H1 (cell line): Measurements from ENCODE around the gene MRPS34. TPM values are rescaled to one million over a fixed set of nuclear protein-coding genes. Genes with fewer than 3 reads are reported as not detected.

ENCODE experiments used
- CTCF ChIA-PET: fragments of 300-600 bp; sonication (Branson Sonifier 250); formaldehyde crosslinking; loops from one replicate; lab custom pipeline; 2021; ENCODE audit not compliant: partially characterized antibody; lab: Charles Lee
- POLR2A ChIA-PET: fragments of 300-600 bp; sonication (Branson Sonifier 250); formaldehyde crosslinking; loops from one replicate; lab custom pipeline; 2021; ENCODE audit warnings: inconsistent platforms; ENCODE audit not compliant: partially characterized antibody; lab: Charles Lee
- DNase-seq, 2 experiments: peaks; one replicate each; pipeline versions ENCODE4 v3.0.0 to v3.0.0-alpha.2; 2010 to 2022; ENCODE audit warnings: low spot score in 2 of 2, low read depth in 1 of 2, mixed read lengths in 1 of 2
- FAIRE-seq: peaks from 2 replicates; lab custom pipeline; 2011; peaks lifted over from hg19 to GRCh38; lab: Jason Lieb, UNC
- H2AFZ ChIP-seq: 2 replicates; pipeline ENCODE4 v1.8.1; 2012; ENCODE audit warnings: low read length, inconsistent platforms
- H2AK5ac ChIP-seq: 2 replicates; pipeline ENCODE4 v1.6.1; 2013; ENCODE audit warnings: low read depth, low read length
- H2BK120ac ChIP-seq: replicated peaks from 2 replicates; pipeline ENCODE3; 2013; ENCODE audit warnings: low read depth, low read length, inconsistent platforms
- H2BK12ac ChIP-seq: 2 replicates; pipeline ENCODE4 v1.6.1; 2013; ENCODE audit warnings: low read depth, low read length
- H2BK15ac ChIP-seq: 2 replicates; pipeline ENCODE4 v1.6.1; 2013; ENCODE audit warnings: low read length
- H2BK20ac ChIP-seq: 2 replicates; pipeline ENCODE4 v1.6.1; 2013; ENCODE audit warnings: low read length
- H2BK5ac ChIP-seq: 2 replicates; pipeline ENCODE4 v1.6.1; 2013; ENCODE audit warnings: low read depth, low read length
- H3K14ac ChIP-seq: 2 replicates; pipeline ENCODE4 v1.6.1; 2013; ENCODE audit warnings: inconsistent platforms; ENCODE audit not compliant: insufficient read length
- H3K18ac ChIP-seq: 2 replicates; pipeline ENCODE4 v1.6.1; 2013; ENCODE audit warnings: low read length; ENCODE audit errors: extremely low read depth
- H3K23ac ChIP-seq: 2 replicates; pipeline ENCODE4 v1.6.1; 2013; ENCODE audit warnings: inconsistent platforms; ENCODE audit not compliant: insufficient read length
- H3K23me2 ChIP-seq: 2 replicates; pipeline ENCODE4 v1.6.1; 2013; ENCODE audit warnings: low read depth, low read length
- H3K27ac ChIP-seq: 2 replicates; pipeline ENCODE4 v1.6.1; 2011; ENCODE audit warnings: low read depth, low read length, inconsistent platforms
- H3K27me3 ChIP-seq, 4 experiments: replicated peaks in 1 of 4; 1 replicate in 1 of 4; 2 replicates in 3 of 4; pipeline versions ENCODE4 v1.6.1 to v1.8.1; 2011 to 2013; ENCODE audit warnings: low read length in 3 of 4, mild to moderate bottlenecking in 3 of 4, inconsistent platforms in 2 of 4, mixed read lengths in 2 of 4, moderate library complexity in 1 of 4; ENCODE audit not compliant: control insufficient read depth in 3 of 4, insufficient read depth in 3 of 4; ENCODE audit errors: extremely low read depth in 1 of 4
- H3K36me3 ChIP-seq, 4 experiments: 2 replicates each; pipeline versions ENCODE4 v1.6.1 to v1.8.1; 2011 to 2013; ENCODE audit warnings: mild to moderate bottlenecking in 4 of 4, low read length in 3 of 4, moderate library complexity in 2 of 4, control low read depth in 1 of 4, inconsistent platforms in 1 of 4; ENCODE audit not compliant: insufficient read depth in 4 of 4, control insufficient read depth in 2 of 4
- H3K4ac ChIP-seq: replicated peaks from 2 replicates; pipeline ENCODE3; 2013; ENCODE audit warnings: low read length, low read depth, mixed read lengths, inconsistent platforms; ENCODE audit not compliant: insufficient read length
- H3K4me1 ChIP-seq, 4 experiments: replicated peaks in 1 of 4; 1 replicate in 1 of 4; 2 replicates in 3 of 4; pipeline versions ENCODE4 v1.6.1 to v1.8.1; 2011 to 2013; ENCODE audit warnings: low read length in 3 of 4, inconsistent platforms in 2 of 4, mixed read lengths in 1 of 4; ENCODE audit not compliant: insufficient read depth in 4 of 4, control insufficient read depth in 3 of 4
- H3K4me2 ChIP-seq, 2 experiments: 2 replicates each; pipeline versions ENCODE4 v1.6.1 to v1.8.1; 2011 to 2013; ENCODE audit warnings: low read depth in 2 of 2, low read length in 2 of 2, control low read depth in 1 of 2, inconsistent platforms in 1 of 2, mild to moderate bottlenecking in 1 of 2; ENCODE audit not compliant: insufficient read depth in 1 of 2
- H3K4me3 ChIP-seq, 4 experiments: fragments of 200-600, 300-600 bp in 1 of 4; sonication (generic), shearing (Covaris generic), sonication (Bioruptor Twin) in 1 of 4; 2 replicates each; pipeline versions ENCODE4 v1.5.1 to v1.8.1; 2011 to 2016; ENCODE audit warnings: low read length in 4 of 4, low read depth in 3 of 4, control low read depth in 2 of 4, inconsistent platforms in 2 of 4, mild to moderate bottlenecking in 2 of 4, mixed read lengths in 1 of 4, moderate library complexity in 1 of 4; ENCODE audit not compliant: insufficient read depth in 2 of 4; ENCODE audit errors: extremely low read depth in 1 of 4
- H3K56ac ChIP-seq: replicated peaks from 2 replicates; pipeline ENCODE3; 2013; ENCODE audit warnings: low read depth, mild to moderate bottlenecking, mixed read lengths, low read length, inconsistent platforms; ENCODE audit not compliant: insufficient read length
- H3K79me1 ChIP-seq: 2 replicates; pipeline ENCODE4 v1.6.1; 2013; ENCODE audit warnings: low read depth, low read length, control low read depth
- H3K79me2 ChIP-seq, 2 experiments: 2 replicates each; pipeline versions ENCODE4 v1.6.1 to v1.8.1; 2012 to 2013; ENCODE audit warnings: low read length in 2 of 2, mild to moderate bottlenecking in 2 of 2, inconsistent platforms in 1 of 2; ENCODE audit not compliant: insufficient read depth in 2 of 2, control insufficient read depth in 1 of 2
- H3K9ac ChIP-seq, 4 experiments: replicated peaks in 1 of 4; 1 replicate in 1 of 4; 2 replicates in 3 of 4; pipeline versions ENCODE4 v1.6.1 to v1.8.1; 2011 to 2013; ENCODE audit warnings: low read depth in 3 of 4, low read length in 3 of 4, control low read depth in 2 of 4, mild to moderate bottlenecking in 2 of 4, moderate library complexity in 2 of 4, inconsistent platforms in 1 of 4; ENCODE audit errors: extremely low read depth in 1 of 4
- H3K9me3 ChIP-seq, 2 experiments: 2 replicates each; pipeline versions ENCODE4 v1.6.1 to v1.8.1; 2012 to 2013; ENCODE audit warnings: mild to moderate bottlenecking in 2 of 2, moderate library complexity in 2 of 2, control low read depth in 1 of 2, inconsistent platforms in 1 of 2, low read depth in 1 of 2, low read length in 1 of 2, mixed read lengths in 1 of 2; ENCODE audit not compliant: insufficient read depth in 2 of 2
- H4K20me1 ChIP-seq, 2 experiments: replicated peaks in 1 of 2; 2 replicates each; pipeline versions ENCODE3 to v1.8.1; 2011 to 2013; ENCODE audit warnings: inconsistent platforms in 2 of 2, low read length in 2 of 2, mild to moderate bottlenecking in 1 of 2; ENCODE audit not compliant: insufficient read depth in 2 of 2, control insufficient read depth in 1 of 2
- H4K5ac ChIP-seq: 2 replicates; pipeline ENCODE4 v1.6.1; 2013; ENCODE audit warnings: low read length, low read depth, mixed read lengths, inconsistent platforms; ENCODE audit not compliant: insufficient read length
- H4K8ac ChIP-seq: 2 replicates; pipeline ENCODE4 v1.8.0; 2013; ENCODE audit warnings: mild to moderate bottlenecking, moderate library complexity, low read length, inconsistent platforms; ENCODE audit not compliant: insufficient read depth; ENCODE audit errors: extremely low read depth
- H4K91ac ChIP-seq: replicated peaks from 2 replicates; pipeline ENCODE3; 2013; ENCODE audit warnings: low read length, mixed read lengths, inconsistent platforms; ENCODE audit not compliant: insufficient read length
- CBX8 ChIP-seq: fragments of 300-800, 300-1000 bp; sonication (generic); IDR thresholded peaks from 2 replicates; pipeline ENCODE4 v1.7.1; 2016; ENCODE audit warnings: low read depth, low read length, borderline replicate concordance
- CTCF ChIP-seq, 3 experiments: IDR thresholded peaks; 1 replicate in 2 of 3; 2 replicates in 1 of 3; pipeline versions ENCODE4 v1.5.1 to v1.6.1; 2011; ENCODE audit warnings: low read length in 3 of 3, mild to moderate bottlenecking in 3 of 3, inconsistent platforms in 2 of 3, low read depth in 1 of 3, moderate library complexity in 1 of 3; ENCODE audit not compliant: insufficient read depth in 1 of 3; ENCODE audit errors: control extremely low read depth in 1 of 3
- RAD21 ChIP-seq, 2 experiments: IDR thresholded peaks in 1 of 2; conservative IDR thresholded peaks in 1 of 2; 2 replicates each; pipeline ENCODE4 v1.6.1; 2011; ENCODE audit warnings: low read depth in 2 of 2, low read length in 2 of 2, improper control_type of control experiment in 1 of 2, inconsistent platforms in 1 of 2, mild to moderate bottlenecking in 1 of 2, moderate library complexity in 1 of 2
- WGBS, 2 experiments: shearing (Covaris generic) in 1 of 2; methylation state at CpG; one replicate each; pipeline versions ENCODE4 v1.1.6 to v1.1.7; 2013 to 2015; ENCODE audit warnings: low lambda C conversion rate in 2 of 2, mixed read lengths in 2 of 2, inconsistent platforms in 1 of 2, low coverage in 1 of 2, missing lambda C conversion rate in 1 of 2; ENCODE audit not compliant: insufficient replicate concordance in 2 of 2, insufficient coverage in 1 of 2, insufficient read length in 1 of 2; ENCODE audit errors: extremely low coverage in 1 of 2, missing lambda C conversion rate in 1 of 2; 5-methylcytosine and 5-hydroxymethylcytosine counted together
- polyA plus RNA-seq, 7 experiments: library from polyadenylated mRNA; depleted of rRNA in 3 of 7; stranded (reverse) in 5 of 7; unstranded in 2 of 7; fragments of >200 nt in 5 of 7; fragments of 200-250 nt in 2 of 7; gene quantifications; 1 replicate in 5 of 7; 2 replicates in 1 of 7; 4 replicates in 1 of 7; pipeline versions ENCODE4 v1.2.1 to v1.2.3, GENCODE V29; 2011 to 2013; ENCODE audit warnings: missing spikeins in 2 of 7, mixed read lengths in 2 of 7
- total RNA-seq: library from RNA; stranded (reverse); fragmentation: NEBNext Ultra II Directional; extraction: Animal tissue kit (Norgen Biotek cat#: 25700); gene quantifications from 2 replicates; pipeline ENCODE4 v1.2.1, GENCODE V29; 2021
- TF ChIP-seq, protein P1 (sequence below): IDR thresholded peaks from 2 replicates; pipeline ENCODE4 v1.6.1; 2012; ENCODE audit warnings: inconsistent platforms

The MRPS34 gene
- total and polyA plus RNA-seq, 2 of the 8 experiments (the other 6 are each of a cell fraction or from before 2014, with no cell fraction given) = 168 to 252 TPM

DNA sequence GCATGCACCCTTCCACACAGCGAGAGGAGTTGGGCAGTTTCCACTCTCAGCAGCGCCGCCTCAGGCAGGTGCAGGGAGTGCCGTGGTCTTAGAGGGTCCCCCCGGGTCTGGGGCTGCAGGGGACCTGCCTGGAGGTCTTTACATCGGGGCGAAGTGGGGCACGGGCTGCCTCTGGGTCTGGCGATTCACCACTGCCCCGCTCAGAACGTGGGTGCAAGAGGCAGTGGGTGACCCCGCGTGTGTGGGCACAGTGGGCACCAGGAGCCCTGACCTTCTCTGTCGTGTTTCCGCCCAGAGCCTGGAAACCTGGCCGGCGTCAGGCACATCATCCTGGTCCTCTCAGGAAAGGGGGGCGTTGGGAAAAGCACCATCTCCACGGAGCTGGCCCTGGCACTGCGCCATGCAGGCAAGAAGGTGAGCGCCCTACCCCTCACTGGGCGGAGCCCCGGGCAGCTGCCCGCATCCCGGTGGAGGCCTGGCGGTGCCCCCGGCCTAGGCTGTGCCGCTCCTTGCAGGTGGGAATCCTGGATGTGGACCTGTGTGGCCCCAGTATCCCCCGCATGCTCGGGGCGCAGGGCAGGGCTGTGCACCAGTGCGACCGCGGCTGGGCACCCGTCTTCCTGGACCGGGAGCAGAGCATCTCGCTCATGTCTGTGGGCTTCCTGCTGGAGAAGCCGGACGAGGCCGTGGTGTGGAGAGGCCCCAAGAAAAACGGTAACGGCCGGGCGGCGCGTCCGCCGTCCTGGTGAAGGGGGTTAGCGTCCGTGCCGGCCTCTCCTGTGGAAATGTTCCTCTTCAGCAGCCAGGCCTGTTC is 13.5 kb upstream of the MRPS34 start:
- H2BK5ac ChIP-seq = no peak overlapping the region
- no peak overlapping the region for H2BK120ac ChIP-seq
- no peak overlapping the region for H2BK15ac ChIP-seq
- H3K9ac ChIP-seq = no peak overlapping the region
- H3K18ac ChIP-seq = no peak overlapping the region
- no peak overlapping the region for H2AK5ac ChIP-seq
- H3K4ac ChIP-seq = no peak overlapping the region
- DNase-seq (peak in 1 of 2 experiments; percentile 62), FAIRE-seq (no peak)
- H3K4me1 ChIP-seq = peaks cover 0 to 2% (median under 1%) of the 10 kb centered on the region in 4 experiments; a peak in 4 of 7 replicates
- H4K91ac ChIP-seq = no peak overlapping the region
- no peak overlapping the region for H3K23ac ChIP-seq
- peaks cover 13% of the 10 kb centered on the region; the same call in 1 of the 2 replicates for H3K79me1 ChIP-seq
- no peak overlapping the region for H4K5ac ChIP-seq
- H2BK12ac ChIP-seq = no peak overlapping the region
- H3K23me2 ChIP-seq = peaks cover 3% of the 10 kb centered on the region; the same call in 1 of the 2 replicates
- H3K79me2 ChIP-seq = peaks cover 0 to 35% of the 10 kb centered on the region in 2 experiments; a peak in 3 of 4 replicates
- no peak overlapping the region for H2BK20ac ChIP-seq
- 90% methylated on average over 39 of the region's 51 CpGs; no CpG with 5 or more reads in 1 of the 2 experiments for WGBS, 2 experiments
- H3K36me3 ChIP-seq = peaks cover 0 to 40% (median 2%) of the 10 kb centered on the region in 4 experiments; a peak in 4 of 8 replicates
- H4K20me1 ChIP-seq = peaks cover 20 to 21% of the 10 kb centered on the region in 2 experiments
- H3K56ac ChIP-seq = no peak overlapping the region
- no peak overlapping the region for H3K4me3 ChIP-seq
- H3K27ac ChIP-seq = no peak overlapping the region
- no peak overlapping the region for H3K14ac ChIP-seq
- H3K27me3 ChIP-seq = no peaks in the 10 kb centered on the region
- no peak overlapping the region for H3K4me2 ChIP-seq
- H4K8ac ChIP-seq = no peak overlapping the region; the same call in 1 of the 2 replicates
- ChIA-PET CTCF (interaction anchor here (1.4 kb wide), 1 partner anchor 12 kb away, joined by 4 read pairs; no protein-coding TSS in a partner anchor), POLR2A (interaction anchor here (1.6 to 4.0 kb wide), 3 partner anchors 11 to 18 kb away, joined by 3 to 13 read pairs (median 5); partner anchors contain the start of gene NME3)
- H3K9me3 ChIP-seq = no peaks in the 10 kb centered on the region
- H2AFZ ChIP-seq = no peak overlapping the region
- TF ChIP-seq RAD21 (IDR thresholded peaks at IDR 0.05 in 1 of 2, conservative IDR thresholded peaks at IDR 0.05 in 1 of 2; ENCODE audit: low read depth in 2 of 2, low read length in 2 of 2) = peak in 1 of 2 experiments; percentile 17; a peak in 1 of 4 replicates
- no peak for TF ChIP-seq CBX8
- TF ChIP-seq, protein P1, sequence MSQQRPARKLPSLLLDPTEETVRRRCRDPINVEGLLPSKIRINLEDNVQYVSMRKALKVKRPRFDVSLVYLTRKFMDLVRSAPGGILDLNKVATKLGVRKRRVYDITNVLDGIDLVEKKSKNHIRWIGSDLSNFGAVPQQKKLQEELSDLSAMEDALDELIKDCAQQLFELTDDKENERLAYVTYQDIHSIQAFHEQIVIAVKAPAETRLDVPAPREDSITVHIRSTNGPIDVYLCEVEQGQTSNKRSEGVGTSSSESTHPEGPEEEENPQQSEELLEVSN = no peak
- TF ChIP-seq CTCF (IDR thresholded peaks at IDR 0.05; ENCODE audit: control extremely low read depth in 1 of 3, insufficient read depth in 1 of 3, low read depth in 1 of 3, low read length in 3 of 3) = peak; percentile 9 to 62 (median 36); a peak in 3 of 4 replicates
